Peyer's patch (tissue), 4 donors: ENCODE data around the gene TRPM8. TPM values are rescaled to one million over a fixed set of nuclear protein-coding genes. Genes with fewer than 3 reads are reported as not detected.
"Not testable (repeated sequence)": the region's sequence is repeated elsewhere in the genome, so short reads cannot be mapped to it uniquely, and the experiment has no call there.

ENCODE experiments used
- DNase-seq, 3 donors: peaks; one replicate each; pipeline ENCODE4 v3.0.0-alpha.2; 2017 to 2019
- H3K27ac ChIP-seq, 4 donors: fragments of 200-600 bp; sonication (generic); one replicate each; pipeline ENCODE4 v1.5.1; 2016 to 2019
- H3K27me3 ChIP-seq, 2 donors: fragments of 200-600 bp; sonication (generic); one replicate each; pipeline ENCODE4 v1.5.1; 2019
- H3K36me3 ChIP-seq, 3 donors: fragments of 200-600 bp; sonication (generic); one replicate each; pipeline ENCODE4 v1.5.1; 2016 to 2019
- H3K4me1 ChIP-seq, 4 donors: fragments of 200-600 bp; sonication (generic); one replicate each; pipeline ENCODE4 v1.5.1; 2016 to 2019
- H3K4me3 ChIP-seq, 4 donors: fragments of 200-600 bp; sonication (generic); 1 replicate in 3 of 4; 2 replicates in 1 of 4; pipeline ENCODE4 v1.5.1; 2016 to 2019; ENCODE audit warnings: mild to moderate bottlenecking in 1 of 4
- H3K9me3 ChIP-seq, 4 donors: fragments of 200-600 bp; sonication (generic); one replicate each; pipeline ENCODE4 v1.5.1; 2016 to 2019; ENCODE audit warnings: mild to moderate bottlenecking in 1 of 4
- CTCF ChIP-seq, 6 experiments: fragments of 450-650 bp in 4 of 6; fragments of 200-600 bp in 2 of 6; sonication (generic) in 1 of 6; IDR thresholded peaks; one replicate each; pipeline ENCODE4 v1.5.1; 2017 to 2019; ENCODE audit warnings: antibody characterized with exemption in 6 of 6, mild to moderate bottlenecking in 3 of 6, moderate library complexity in 1 of 6
- POLR2A ChIP-seq, 2 donors: fragments of 450-650 bp; IDR thresholded peaks; one replicate each; pipeline ENCODE4 v1.5.1; 2017; ENCODE audit warnings: antibody characterized with exemption in 2 of 2, mild to moderate bottlenecking in 2 of 2, moderate library complexity in 2 of 2
- total RNA-seq, 4 donors: library from RNA; depleted of rRNA; stranded (reverse); fragments of >200 nt; gene quantifications; one replicate each; pipeline ENCODE4 v1.1.0, GENCODE V29; 2016

TRPM8 gene
- total RNA-seq, 4 donors from 2014 or later, result not detected

- no peak for DNase-seq
- no peaks in the 10 kb centered on the region for H3K4me1 ChIP-seq
Observed at GRCh38 chr2:233961905-233962304, 44.7 kb downstream of the TRPM8 start.

GRCh38 chr2:233964581-233964980 is 47.4 kb downstream of the TRPM8 start:
- Histone ChIP-seq H3K4me3 (no peak overlapping the region), H3K4me1 (no peaks in the 10 kb centered on the region), H3K9me3 (no peaks in the 10 kb centered on the region), H3K27ac (no peak overlapping the region), H3K27me3 (no peaks in the 10 kb centered on the region), H3K36me3 (no peaks in the 10 kb centered on the region)
- no peak for TF ChIP-seq CTCF (IDR thresholded peaks at IDR 0.05)
- no peak for TF ChIP-seq POLR2A (IDR thresholded peaks at IDR 0.05)
- DNase-seq, result no peak

More at GRCh38 chr2:233961905-233962304, 44.7 kb downstream of the TRPM8 start:
- no peak for TF ChIP-seq POLR2A (IDR thresholded peaks at IDR 0.05)
- no peak for TF ChIP-seq CTCF (IDR thresholded peaks at IDR 0.05)
- Histone ChIP-seq H3K4me3 (no peak overlapping the region), H3K27me3 (no peaks in the 10 kb centered on the region), H3K9me3 (no peaks in the 10 kb centered on the region), H3K36me3 (no peaks in the 10 kb centered on the region), H3K27ac (no peak overlapping the region)

GRCh38 chr2:233965032-233965603 is 47.9 kb downstream of the TRPM8 start:
- Histone ChIP-seq H3K4me3 (no peak overlapping the region), H3K4me1 (no peaks in the 10 kb centered on the region), H3K36me3 (no peaks in the 10 kb centered on the region), H3K27me3 (no peaks in the 10 kb centered on the region), H3K9me3 (no peaks in the 10 kb centered on the region), H3K27ac (no peak overlapping the region)
- TF ChIP-seq CTCF (IDR thresholded peaks at IDR 0.05) (no peak), POLR2A (IDR thresholded peaks at IDR 0.05) (no peak)
- no peak for DNase-seq

- H3K27me3 ChIP-seq, DNase-seq, H3K4me1 ChIP-seq, H3K9me3 ChIP-seq, H3K27ac ChIP-seq, H3K36me3 ChIP-seq, H3K4me3 ChIP-seq: not testable (repeated sequence)
Observed at GRCh38 chr2:233965646-233966045, 48.5 kb downstream of the TRPM8 start.

- Histone ChIP-seq H3K27me3 (no peaks in the 10 kb centered on the region), H3K27ac (no peak overlapping the region), H3K36me3 (no peaks in the 10 kb centered on the region), H3K4me1 (no peaks in the 10 kb centered on the region), H3K9me3 (no peaks in the 10 kb centered on the region), H3K4me3 (no peak overlapping the region)
- no peak for DNase-seq
- no peak for TF ChIP-seq POLR2A (IDR thresholded peaks at IDR 0.05)
- TF ChIP-seq CTCF (IDR thresholded peaks at IDR 0.05), result no peak
Observed at GRCh38 chr2:233966388-233966787, 49.2 kb downstream of the TRPM8 start.

- Histone ChIP-seq H3K4me1 (no peaks in the 10 kb centered on the region), H3K9me3 (no peaks in the 10 kb centered on the region), H3K27ac (no peak overlapping the region), H3K36me3 (no peaks in the 10 kb centered on the region), H3K27me3 (no peaks in the 10 kb centered on the region), H3K4me3 (no peak overlapping the region)
- no peak for DNase-seq
- TF ChIP-seq CTCF (IDR thresholded peaks at IDR 0.05) (no peak), POLR2A (IDR thresholded peaks at IDR 0.05) (no peak)
Observed at GRCh38 chr2:233967164-233967563, 50.0 kb downstream of the TRPM8 start.
